Tibial artery (tissue), 4 donors: ENCODE measurements around the gene TEX36.

Experiments used
- DNase-seq, 2 donors: peaks; one replicate each; pipeline ENCODE4 v3.0.0-alpha.2; 2019
- H3K27ac ChIP-seq, 2 donors: fragments of 200-600 bp; sonication (generic) in 1 of 2; 1 replicate in 1 of 2; 2 replicates in 1 of 2; pipeline ENCODE4 v1.5.1; 2018 to 2019; ENCODE audit warnings: mild to moderate bottlenecking in 1 of 2
- H3K27me3 ChIP-seq, 2 donors: fragments of 200-600 bp; sonication (generic) in 1 of 2; one replicate each; pipeline versions ENCODE4 v1.5.1 to v1.6.0; 2016 to 2019
- H3K36me3 ChIP-seq, 3 donors: fragments of 200-600 bp; sonication (generic) in 2 of 3; one replicate each; pipeline ENCODE4 v1.5.1; 2016 to 2019; ENCODE audit warnings: mild to moderate bottlenecking in 2 of 3
- H3K4me1 ChIP-seq, 4 donors: fragments of 200-600 bp; sonication (generic) in 2 of 4; 1 replicate in 3 of 4; 2 replicates in 1 of 4; pipeline ENCODE4 v1.5.1; 2016 to 2019
- H3K4me3 ChIP-seq, 2 donors: fragments of 200-600 bp; sonication (generic) in 1 of 2; 1 replicate in 1 of 2; 2 replicates in 1 of 2; pipeline ENCODE4 v1.5.1; 2018 to 2019; ENCODE audit warnings: mild to moderate bottlenecking in 2 of 2
- H3K9me3 ChIP-seq, 3 donors: fragments of 200-600 bp; sonication (generic) in 1 of 3; one replicate each; pipeline ENCODE4 v1.5.1; 2016 to 2019
- intact Hi-C: fragments of 100-400 bp; cut with DNase I; formaldehyde crosslinking; loops from one replicate; pipeline ENCODE4 v1.15.0; 2023; ENCODE audit warnings: low total_unique reads
- TF ChIP-seq, protein P1 (sequence below), 2 experiments: fragments of 200-600 bp in 1 of 2; fragments of 450-650 bp in 1 of 2; IDR thresholded peaks; one replicate each; pipeline ENCODE4 v1.5.1; 2017 to 2019; ENCODE audit warnings: antibody characterized with exemption in 2 of 2, mild to moderate bottlenecking in 1 of 2, moderate library complexity in 1 of 2

TEX36 gene

GRCh38 chr10:125611756-125612155, 71.2 kb downstream of the TEX36 start:
- Histone ChIP-seq H3K9me3 (no peaks in the 10 kb centered on the region), H3K4me1 (no peaks in the 10 kb centered on the region), H3K36me3 (no peaks in the 10 kb centered on the region), H3K27ac (no peak overlapping the region), H3K4me3 (no peak overlapping the region), H3K27me3 (no peaks in the 10 kb centered on the region)
- TF ChIP-seq, protein P1, sequence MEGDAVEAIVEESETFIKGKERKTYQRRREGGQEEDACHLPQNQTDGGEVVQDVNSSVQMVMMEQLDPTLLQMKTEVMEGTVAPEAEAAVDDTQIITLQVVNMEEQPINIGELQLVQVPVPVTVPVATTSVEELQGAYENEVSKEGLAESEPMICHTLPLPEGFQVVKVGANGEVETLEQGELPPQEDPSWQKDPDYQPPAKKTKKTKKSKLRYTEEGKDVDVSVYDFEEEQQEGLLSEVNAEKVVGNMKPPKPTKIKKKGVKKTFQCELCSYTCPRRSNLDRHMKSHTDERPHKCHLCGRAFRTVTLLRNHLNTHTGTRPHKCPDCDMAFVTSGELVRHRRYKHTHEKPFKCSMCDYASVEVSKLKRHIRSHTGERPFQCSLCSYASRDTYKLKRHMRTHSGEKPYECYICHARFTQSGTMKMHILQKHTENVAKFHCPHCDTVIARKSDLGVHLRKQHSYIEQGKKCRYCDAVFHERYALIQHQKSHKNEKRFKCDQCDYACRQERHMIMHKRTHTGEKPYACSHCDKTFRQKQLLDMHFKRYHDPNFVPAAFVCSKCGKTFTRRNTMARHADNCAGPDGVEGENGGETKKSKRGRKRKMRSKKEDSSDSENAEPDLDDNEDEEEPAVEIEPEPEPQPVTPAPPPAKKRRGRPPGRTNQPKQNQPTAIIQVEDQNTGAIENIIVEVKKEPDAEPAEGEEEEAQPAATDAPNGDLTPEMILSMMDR (IDR thresholded peaks at IDR 0.05) = no peak
- intact Hi-C loops = no loop called here
- DNase-seq = no peak

GRCh38 chr10:125611216-125611615, 71.7 kb downstream of the TEX36 start:
- no peaks in the 10 kb centered on the region for H3K36me3 ChIP-seq
- intact Hi-C loops = no loop called here
- H3K27me3 ChIP-seq = no peaks in the 10 kb centered on the region
- H3K4me1 ChIP-seq = no peaks in the 10 kb centered on the region
- no peak for DNase-seq
- H3K4me3 ChIP-seq = no peak overlapping the region
- TF ChIP-seq, protein P1 (IDR thresholded peaks at IDR 0.05) = no peak
- no peak overlapping the region for H3K27ac ChIP-seq
- no peaks in the 10 kb centered on the region for H3K9me3 ChIP-seq

GRCh38 chr10:125609859-125610258, 73.1 kb downstream of the TEX36 start:
- no peaks in the 10 kb centered on the region for H3K9me3 ChIP-seq
- no peaks in the 10 kb centered on the region for H3K36me3 ChIP-seq
- TF ChIP-seq, protein P1 (IDR thresholded peaks at IDR 0.05) = no peak
- H3K4me3 ChIP-seq = no peak overlapping the region
- no peak overlapping the region for H3K27ac ChIP-seq
- H3K4me1 ChIP-seq = no peaks in the 10 kb centered on the region
- intact Hi-C loops = no loop called here
- H3K27me3 ChIP-seq = no peaks in the 10 kb centered on the region
- no peak for DNase-seq

- no peaks in the 10 kb centered on the region for H3K4me1 ChIP-seq
- no peak for DNase-seq
Observed at GRCh38 chr10:125608474-125608873, 74.5 kb downstream of the TEX36 start.

GRCh38 chr10:125607689-125608290, 75.2 kb downstream of the TEX36 start:
- no peaks in the 10 kb centered on the region for H3K36me3 ChIP-seq
- peaks cover 0 to 8% of the 10 kb centered on the region in 2 donors for H3K27me3 ChIP-seq
- TF ChIP-seq, protein P1 (IDR thresholded peaks at IDR 0.05) = no peak
- no peaks in the 10 kb centered on the region for H3K9me3 ChIP-seq
- intact Hi-C loops = no loop called here
- H3K27ac ChIP-seq = no peak overlapping the region
- no peak for DNase-seq
- no peaks in the 10 kb centered on the region for H3K4me1 ChIP-seq
- H3K4me3 ChIP-seq = no peak overlapping the region

More at GRCh38 chr10:125608474-125608873, 74.5 kb downstream of the TEX36 start:
- TF ChIP-seq, protein P1 (IDR thresholded peaks at IDR 0.05) = no peak
- H3K4me3 ChIP-seq = no peak overlapping the region
- no peaks in the 10 kb centered on the region for H3K36me3 ChIP-seq
- intact Hi-C loops = no loop called here
- H3K9me3 ChIP-seq = no peaks in the 10 kb centered on the region
- H3K27ac ChIP-seq = no peak overlapping the region
- H3K27me3 ChIP-seq = peaks cover 0 to 3% of the 10 kb centered on the region in 2 donors
